ENCODE data around the gene SLCO3A1.
A peak's percentile ranks its signal among the peaks of the same experiment; 100 is the strongest.
"Not testable (repeated sequence)": the region's sequence is repeated elsewhere in the genome, so short reads cannot be mapped to it uniquely, and the experiment has no call there.

Gene SLCO3A1

DNA sequence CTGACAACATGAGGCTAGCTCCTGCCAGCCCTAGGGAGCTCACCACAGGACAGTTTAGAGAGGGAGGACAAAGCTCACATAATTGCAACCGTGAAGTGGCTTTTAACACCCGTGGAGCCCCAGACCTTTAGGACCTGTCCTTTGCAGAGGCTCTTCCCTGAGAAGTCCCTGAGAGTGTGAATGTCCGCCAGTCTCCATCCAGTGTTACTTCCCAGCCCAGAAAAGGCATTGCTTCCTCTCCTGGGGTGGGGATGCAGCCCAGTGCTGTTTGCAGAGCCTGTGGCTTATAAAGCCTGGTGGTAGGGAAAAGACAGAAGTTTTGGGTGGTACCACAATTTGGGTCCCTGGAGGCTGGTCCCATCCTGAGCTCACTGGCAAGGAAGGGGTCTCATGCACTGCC is 182.0 kb downstream of the SLCO3A1 start:
- DNase-seq (ENCODE audit: low read depth), result no peak

DNA sequence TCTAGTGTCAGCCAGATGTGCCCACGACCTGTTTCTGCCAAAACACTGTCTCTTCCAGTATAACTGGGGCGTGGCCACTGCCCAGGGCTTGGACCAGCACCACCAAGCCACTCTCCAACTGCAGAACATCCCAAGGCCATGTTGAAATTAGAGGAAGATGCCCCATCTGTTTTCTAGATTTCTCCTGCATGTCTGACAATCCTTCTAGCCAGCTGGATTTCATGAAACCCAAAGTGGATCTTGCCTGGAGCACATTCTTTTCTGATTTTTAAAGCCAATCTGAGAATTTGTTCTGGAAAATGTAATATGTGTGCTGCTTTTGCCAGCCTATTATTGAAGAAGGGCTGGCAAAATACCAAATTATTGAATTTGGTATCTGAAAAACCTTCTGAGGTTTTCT is 182.5 kb downstream of the SLCO3A1 start:
- no peak for DNase-seq (ENCODE audit: low read depth)

DNA sequence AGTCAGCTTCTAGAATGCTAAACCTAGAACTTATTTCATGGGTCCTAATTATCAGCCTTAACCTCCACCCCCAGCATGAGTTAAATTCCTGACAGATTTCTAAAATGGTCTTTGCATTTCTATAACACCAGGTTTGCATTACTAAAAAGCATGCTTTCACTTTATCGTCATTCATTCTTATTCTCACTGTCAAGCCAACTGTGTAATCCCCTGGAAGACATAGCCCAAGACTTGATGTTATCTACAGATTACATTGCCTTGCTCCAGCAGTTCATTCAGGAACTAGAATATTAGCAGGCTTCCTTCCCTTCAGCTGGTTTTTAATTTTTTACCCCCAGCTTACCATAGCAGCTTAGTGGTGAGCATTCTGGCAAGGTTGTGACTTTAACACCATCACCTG is 184.0 kb downstream of the SLCO3A1 start:
- no peak for DNase-seq (ENCODE audit: low read depth)

DNA sequence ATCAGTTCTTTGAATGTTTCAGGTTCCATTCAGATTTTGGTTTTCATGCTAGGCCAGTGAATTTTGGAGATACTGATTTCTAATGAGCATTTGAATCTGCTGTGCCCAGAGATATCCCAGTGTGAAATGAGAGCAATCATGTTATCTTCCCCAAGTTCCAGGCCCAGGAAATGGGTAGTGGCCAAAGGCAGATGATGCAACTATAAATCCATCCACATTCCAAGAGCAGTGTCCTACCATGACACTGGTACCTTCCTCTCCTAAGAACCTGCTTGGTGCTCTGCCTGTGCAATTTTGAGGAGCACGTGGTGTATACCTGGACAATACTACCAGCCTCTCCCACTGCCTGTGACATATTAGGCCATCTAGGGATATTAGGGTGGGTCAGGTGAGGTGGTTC is 186.8 kb downstream of the SLCO3A1 start:
- DNase-seq (ENCODE audit: low read depth), result no peak

DNA sequence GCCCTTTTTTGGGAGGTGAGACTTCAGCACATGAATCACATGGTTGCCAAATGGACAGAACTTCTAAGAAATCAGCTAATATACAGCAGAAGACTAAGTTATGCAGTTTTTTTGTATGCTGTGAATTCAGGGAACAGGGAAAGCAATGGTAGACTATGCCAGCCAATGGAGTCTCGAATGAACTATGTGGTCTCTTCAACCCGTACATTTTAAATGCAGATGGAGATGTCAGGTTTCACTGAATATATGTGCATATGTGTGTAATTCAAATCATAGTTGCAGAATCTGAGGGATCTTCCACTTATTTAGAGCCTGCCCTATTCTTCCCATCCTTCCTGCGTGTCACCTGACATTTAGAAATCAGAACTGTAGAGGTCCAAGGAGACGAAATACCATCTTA is 187.9 kb downstream of the SLCO3A1 start:
- no peak for DNase-seq (ENCODE audit: low read depth)

DNA sequence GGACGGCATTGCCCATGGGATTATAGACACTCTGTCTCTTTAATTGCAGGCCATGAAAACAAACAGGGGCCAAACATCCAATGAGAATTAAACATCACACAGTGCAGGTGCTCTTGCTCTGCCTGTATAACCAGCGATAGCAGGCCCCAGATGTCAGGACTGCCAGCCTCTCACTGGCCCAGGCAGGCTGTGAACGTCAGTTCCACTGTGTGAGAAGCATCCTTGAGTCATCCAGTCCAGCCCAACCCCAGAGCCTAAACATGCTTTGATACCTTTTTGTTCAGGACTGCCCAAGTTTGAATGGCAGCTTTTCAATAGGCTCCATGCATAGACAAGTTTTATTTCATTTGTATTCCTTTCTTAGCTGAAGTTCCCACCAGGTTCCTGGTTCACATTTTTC is 189.8 kb downstream of the SLCO3A1 start:
- DNase-seq (ENCODE audit: low read depth), result no peak

DNA sequence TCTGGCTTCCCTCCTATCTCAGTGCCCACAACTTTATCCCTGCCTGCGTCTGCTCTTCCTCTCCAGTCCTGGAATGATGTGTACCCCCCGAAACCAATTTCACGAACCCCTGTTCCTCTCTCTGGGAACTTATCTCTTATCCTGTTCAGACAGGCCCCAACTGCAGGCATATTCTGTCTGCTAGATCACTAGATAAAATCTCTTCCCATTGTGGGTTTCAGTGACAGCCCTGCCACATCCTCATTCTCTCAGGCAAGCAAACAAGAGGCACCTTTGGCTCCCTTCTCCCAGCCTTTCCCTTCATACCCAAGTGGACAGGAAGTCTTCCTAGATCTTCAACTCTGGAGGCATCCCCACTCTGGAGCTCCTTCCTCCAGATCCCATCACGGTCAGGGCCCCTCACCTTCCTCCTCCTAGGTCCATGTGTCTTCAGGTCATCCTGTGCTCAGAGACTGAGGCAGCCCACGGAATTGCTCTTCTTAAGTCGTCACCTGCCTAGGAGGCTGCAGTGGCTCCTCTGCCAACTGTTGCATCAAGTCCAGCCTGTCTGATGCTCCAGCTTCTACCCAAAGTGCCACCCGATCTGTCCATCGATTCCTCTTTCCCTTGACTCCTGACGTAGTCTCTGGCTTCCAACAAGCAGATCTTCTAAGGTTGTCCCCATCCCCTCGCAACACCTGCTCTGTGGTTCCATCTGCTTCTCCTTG is 190.8 kb downstream of the SLCO3A1 start:
- no peak for DNase-seq (ENCODE audit: low read depth)

DNA sequence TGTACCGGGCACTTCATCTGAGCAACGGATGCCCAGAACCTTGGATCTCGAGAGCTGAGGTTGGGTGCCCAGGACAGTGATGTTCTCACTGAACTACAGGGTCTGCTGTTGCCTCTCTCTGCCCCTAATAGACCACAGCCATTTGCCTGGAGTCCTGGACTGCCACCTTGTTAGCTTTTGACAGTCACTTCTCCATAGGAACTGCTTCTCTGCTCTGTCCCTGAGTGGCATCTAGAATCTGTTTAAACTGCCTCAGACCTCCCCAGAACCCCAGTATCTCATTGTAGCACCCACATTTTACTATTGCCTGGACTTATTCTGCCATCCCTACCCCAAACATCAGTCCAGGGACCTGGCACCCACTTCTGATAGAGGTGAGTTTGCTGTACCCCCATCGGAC is 194.4 kb downstream of the SLCO3A1 start:
- DNase-seq (ENCODE audit: low read depth), result no peak

DNA sequence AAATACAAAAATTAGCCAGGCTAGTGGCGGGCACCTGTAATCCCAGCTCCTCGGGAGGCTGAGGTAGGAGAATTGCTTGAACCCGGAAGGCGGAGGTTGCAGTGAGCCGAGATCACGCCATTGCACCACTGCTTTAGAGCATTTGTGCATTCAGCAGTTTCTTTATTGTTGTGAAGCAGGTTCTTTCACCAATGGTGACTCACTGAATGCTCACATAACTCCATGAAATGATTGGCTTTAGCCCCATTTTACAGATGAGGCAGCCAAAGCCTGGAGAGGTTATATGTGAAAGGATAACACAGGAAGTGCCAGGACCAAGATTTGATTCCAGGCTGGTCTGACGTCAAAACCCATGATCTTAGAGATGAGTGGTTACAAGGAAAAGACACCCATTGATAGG is 195.2 kb downstream of the SLCO3A1 start:
- DNase-seq (ENCODE audit: low read depth), result no peak

DNA sequence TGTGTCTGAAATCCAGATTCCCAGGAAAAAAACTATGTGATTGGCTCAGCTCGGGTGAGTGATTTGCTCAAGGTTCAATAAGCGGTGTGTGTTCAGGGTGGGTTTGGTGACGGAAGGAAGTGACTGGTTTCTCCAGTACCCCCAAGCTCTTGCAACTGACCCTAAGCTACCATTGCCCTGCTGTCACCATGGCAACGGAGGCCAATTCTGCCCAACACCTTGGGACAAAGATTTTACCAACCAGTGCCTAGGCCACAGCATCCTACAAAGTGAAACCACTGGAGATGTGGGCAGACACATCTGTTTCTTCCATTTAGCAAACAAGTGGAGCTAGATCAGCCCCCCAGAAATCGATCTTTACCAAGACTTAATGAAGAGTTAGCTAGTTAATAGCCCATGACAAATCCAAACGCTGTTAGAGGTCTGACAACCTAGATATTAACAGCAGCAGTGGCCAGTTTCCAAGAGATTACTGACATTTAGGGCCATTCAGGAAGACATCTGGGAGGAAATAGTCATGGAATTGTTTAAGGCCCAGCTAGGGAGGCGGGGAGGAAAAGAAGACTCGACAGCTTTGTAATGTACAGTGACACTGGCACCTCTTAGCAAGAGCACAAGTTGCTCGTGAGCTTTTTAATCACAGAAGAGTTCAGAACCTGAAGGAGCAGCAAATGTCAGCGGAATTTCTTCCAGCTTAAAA is 195.9 kb downstream of the SLCO3A1 start:
- no peak for DNase-seq (ENCODE audit: low read depth)

DNA sequence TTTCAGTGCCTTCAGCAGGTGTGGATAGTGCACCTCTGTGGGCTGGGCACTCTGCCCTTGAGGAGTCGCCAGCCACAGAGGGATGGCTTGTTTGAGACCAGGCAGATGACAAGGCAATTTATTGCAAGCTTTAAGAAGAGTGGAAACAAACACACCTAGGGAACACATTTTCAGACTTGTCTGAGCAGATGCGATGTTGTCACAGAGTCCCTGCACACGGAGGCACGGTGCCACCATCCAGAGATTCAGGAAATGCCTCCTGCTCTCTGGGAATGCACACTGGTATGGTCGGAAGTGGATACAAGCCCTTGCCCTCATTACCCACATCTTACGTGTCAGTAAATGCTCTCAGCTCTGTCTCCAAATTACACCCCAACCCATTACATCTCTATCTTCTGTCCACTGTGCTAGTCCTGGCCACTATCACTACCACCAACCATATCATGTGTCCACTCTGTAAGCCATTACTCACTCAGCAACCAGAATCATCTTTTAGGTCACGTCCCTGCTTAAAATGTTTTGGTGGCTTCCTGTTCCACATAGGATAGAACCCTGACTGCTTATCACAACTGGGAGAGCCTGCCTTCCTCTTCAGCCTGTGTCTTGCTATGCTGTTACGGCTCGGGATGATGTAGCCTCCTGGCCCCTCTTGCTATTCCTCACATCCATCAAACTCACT is 196.9 kb downstream of the SLCO3A1 start:
- no peak for DNase-seq (ENCODE audit: low read depth)

DNA sequence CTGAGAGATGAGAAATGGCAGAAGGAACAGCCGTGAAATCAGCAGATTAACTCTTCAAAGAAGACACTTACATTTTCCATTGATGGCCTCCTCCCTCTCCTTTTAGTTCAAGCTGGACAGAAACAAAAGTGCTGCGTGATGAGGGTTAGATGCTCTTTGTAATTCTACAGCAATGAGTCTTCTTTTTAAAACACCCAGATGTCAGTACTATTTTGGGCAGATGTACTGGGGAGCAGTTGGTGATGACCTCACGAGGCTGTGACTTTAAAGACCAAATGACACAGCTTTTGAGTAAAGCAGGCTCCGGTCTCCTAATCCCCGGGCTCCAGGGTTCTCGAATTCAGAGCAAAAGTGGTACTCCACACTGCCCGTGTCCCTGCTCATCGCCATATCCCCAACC is 198.2 kb downstream of the SLCO3A1 start:
- DNase-seq (ENCODE audit: low read depth), result no peak

DNA sequence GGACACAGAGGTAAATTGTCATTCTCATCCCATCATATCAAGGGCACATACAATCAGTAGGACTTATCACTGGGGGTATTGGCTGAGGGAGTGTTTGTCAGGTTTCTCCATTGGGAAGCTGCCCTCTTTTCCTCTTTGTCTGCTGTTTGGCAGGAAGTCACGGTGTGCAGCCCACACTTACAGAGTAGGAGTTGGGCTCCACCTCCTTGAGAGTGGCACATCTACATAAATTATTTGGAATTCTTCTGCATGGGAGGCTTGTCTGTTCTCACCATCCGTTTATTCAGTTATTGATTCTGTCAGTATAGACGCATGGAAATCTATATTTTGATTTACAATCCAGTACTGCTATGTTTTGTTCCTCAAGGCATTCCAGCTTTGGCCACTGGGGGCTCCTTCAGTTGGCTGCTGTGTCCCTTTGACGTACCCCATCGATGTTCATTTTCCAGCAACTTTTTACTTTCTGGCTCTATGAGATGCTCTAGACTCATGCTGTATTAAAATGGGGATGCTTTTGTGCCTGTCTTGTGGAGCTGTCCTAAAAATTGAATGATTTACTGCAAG is 200.3 kb downstream of the SLCO3A1 start:
- no peak for DNase-seq (ENCODE audit: low read depth)

DNA sequence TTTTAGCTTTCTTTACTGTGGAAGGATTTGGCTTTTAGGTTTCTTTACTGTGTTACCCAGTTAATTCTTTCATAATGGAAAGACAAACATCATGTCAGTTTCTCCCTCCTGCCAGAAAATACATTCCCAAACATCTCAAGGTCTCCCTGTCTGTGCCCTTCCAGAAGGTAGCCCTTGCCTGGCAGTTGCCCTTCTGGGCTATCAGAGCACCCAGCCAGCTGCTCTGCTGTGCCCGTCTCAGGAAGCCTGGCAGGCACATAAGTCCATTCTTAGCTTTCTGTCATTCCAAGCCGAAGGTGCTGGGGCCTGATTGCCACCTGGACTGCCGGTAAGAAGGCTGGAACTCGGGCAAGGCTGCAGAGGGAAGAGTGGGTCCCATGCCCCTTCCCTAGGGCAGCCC is 203.4 kb downstream of the SLCO3A1 start:
- DNase-seq (ENCODE audit: low read depth), result no peak

DNA sequence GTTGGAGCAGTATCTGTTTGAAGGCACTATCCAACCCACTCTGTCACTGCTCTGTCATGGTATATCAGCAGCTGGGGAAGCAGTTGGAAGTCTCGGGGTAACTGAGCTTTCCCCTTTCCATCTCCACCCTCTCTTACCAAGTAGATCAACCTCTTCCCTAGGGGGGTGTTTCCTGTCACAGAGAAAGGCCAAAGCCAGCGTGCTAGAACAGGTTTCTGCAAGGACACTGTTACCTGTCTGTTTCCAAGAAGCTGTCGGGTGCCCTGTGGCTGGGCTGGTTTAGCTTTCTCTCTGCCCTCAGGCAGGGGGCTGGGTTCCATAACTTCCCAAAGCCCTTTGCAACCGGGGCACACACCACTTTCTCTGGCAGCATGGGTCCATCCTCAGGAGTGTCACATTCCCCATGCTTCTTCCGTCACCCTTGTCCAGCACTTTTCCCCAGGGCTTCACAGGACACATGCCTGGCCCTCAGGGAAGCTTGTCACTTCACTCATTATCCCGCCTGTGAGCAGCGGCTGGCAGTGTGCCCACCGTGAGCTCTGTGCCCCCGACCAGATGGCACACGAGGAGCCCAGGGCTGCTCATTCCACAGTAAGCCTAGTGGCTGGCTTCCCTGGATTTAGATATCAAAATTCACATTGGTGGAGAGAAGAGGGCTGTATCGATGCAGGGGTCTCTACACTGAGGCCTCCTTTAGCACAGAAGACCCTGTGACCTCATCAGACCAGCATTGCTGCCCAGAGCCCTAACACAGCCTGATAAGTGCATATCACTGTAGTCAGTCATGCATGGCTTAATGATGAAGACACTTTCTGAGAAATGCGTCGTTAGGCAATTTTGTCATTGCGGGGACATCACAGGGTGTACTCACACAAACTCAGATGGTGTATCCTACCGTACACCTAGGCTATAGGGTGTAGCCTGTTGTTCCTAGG is 205.8 kb downstream of the SLCO3A1 start:
- DNase-seq (ENCODE audit: low read depth), result no peak

DNA sequence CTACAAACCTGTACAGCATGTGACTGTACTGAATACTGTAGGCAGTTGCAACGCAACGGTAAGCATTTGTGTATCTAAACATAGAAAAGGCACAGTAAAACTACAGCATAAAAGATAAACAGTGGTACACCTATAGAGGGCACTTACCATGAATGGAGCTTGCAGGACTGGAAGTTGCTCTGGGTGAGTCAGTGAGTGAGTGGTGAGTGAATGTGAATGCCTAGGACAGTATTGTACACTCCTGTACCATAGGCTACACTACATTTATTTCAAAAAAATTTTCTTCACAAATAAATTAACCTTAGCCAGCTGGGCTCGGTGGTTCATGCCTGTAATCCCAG is 206.4 kb downstream of the SLCO3A1 start:
- DNase-seq (ENCODE audit: low read depth), result not testable (repeated sequence)

DNA sequence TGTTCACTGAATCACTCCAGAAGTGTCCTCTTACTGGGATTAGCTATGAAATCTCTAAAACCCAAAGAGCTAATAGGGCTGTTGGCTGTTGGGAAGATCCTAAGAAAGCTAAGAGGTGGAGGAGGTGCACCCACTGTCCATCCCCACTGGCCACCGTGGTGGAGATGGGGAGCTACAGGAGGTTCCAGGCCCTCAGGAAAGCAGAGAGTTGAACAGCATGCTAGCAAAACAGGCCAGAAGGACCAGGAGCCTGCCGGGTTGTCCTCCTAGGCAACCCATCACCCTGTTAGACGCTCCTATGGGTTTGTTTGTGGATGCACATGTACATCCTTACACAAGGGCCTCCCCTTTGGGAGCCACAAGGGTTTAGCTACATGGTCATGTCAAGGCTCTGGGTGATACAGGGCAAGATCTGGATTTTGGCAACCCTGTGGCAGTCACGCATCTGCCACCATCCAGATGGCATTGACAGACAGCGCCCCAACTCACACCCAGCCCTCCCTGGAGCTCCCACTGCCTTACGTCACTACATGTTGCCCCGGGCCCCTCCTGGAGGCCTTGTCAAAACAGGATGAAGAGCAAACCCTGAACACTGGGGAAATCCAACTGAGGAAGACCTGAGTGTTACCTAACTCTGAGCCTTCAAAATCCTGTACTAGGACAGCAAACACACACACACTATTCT is 208.1 kb downstream of the SLCO3A1 start:
- no peak for DNase-seq (ENCODE audit: low read depth)

DNA sequence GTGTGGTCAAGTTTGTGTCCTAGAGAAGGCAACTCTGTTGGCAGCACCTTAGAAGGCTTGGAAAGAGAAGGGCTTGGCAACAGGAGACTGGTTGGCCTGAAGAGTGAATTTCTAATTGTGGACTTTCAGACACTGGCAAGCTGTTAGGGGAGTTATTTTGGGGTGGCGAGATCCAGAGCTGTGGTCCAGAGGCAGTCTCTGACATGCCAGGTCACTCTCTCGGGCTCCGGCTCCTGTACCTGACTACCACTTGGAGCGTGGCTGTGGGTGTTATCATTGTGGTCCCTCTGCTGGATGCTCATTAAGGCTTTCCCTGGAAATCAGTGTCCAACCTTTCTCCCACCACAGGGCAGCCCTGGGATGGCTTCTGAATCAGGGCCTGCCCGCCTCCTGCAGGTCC is 209.0 kb downstream of the SLCO3A1 start:
- DNase-seq (ENCODE audit: low read depth), result no peak

DNA sequence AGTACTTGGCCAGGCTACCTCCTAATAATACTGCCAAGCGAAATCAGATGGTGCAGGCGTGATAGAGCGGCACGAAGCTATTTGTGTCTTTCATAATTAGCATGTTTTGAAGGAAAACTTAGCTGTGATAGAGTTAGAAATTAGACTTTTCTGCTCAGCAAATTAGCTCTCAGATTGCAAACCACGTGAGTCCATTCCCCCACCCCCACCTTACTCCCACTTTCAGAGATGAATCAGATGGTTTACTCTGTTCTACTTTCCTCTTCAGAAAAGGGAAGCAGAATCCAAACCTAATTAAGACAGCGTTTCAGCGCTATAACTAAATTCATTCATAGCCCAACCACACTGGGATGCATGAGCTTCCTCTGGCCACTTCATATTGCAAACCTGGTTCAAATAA is 214.6 kb downstream of the SLCO3A1 start:
- no peak for DNase-seq (ENCODE audit: low read depth)

DNA sequence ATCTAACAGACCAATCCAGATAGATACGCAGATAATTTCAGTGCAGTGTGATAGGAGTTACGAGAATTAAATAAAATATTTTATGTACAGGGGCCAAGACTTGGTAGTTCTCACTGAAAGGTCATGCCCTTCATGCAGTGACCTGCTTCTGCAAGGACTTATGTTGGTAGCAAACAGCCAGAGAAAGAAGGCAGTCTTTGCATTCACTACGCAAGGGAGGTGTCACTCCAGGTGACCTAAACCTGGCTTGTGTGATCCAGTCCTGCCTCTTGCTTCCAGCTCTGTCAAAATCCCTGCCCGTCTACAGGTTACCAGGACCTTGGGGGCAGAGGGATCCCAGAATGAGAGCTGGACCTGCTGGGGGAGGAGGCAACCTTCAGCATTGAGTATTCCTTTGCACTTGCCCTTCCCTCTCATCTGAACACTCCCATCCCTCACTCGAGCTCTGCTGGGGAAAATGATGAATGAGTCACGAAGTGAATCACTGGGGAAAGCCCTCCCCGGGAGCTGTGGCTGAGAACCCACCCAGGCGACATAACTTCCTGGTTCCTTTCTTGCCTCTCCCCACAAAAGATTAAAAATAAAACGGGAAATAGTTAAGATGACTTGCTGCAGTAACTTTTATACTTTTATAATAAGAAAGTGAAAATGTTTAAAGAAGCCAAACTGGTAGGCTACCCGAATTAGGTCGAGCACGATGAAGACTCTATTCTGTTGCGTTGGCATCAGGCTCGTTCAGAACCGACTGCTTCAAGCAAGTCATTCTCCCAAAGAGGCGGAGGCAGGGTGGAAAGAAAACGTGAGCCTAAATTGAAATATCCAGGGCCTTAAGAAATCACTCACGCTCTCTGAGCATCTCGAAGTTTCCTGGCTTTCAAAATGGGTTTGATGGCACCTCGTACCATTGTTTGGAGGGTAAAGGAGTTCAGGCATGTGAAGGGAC is 216.1 kb downstream of the SLCO3A1 start:
- peak; percentile 55 for DNase-seq (ENCODE audit: low read depth)
